ENCODE results near the gene DUSP15.

Gene DUSP15

DNA sequence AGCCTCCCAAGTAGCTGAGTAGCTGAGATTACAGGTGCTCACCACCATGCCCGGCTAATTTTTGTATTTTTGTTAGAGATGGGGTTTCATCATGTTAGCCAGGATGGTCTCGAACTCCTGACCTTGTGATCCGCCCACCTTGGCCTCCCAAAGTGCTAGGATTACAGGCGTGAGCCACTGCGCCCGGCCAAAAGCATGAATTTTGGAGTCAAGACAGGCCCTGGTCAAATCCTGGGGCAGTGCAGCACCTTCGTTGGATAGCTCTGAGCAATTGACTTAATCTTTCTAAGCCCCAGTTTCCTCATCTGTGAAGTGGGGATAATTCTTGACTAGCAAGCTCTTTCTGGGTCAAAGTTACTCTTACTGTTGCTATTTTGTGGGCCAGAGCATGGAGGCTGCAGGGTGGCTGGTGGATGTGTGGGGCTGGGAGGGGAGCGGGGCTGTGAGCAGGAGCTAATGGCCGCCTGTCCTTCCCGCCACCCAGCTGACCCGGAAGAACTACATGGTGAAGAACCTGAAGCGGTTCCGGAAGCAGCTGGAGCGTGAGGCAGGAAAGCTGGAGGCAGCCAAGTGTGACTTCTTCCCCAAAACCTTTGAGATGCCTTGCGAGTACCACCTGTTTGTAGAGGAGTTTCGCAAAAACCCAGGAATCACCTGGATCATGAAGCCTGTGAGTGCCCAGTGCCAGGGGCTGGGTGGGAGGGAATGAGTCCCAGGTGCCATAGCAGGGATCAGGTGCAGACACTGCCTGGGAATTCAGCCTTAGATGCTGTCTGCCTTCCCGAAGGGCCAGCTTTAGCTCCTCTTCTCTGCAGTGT, 39.1 kb upstream of the DUSP15 start:
- H3K36me3 ChIP-seq (ENCODE audit: insufficient read depth, low read length), result no peaks in the 10 kb centered on the region
- H3K4me1 ChIP-seq (ENCODE audit: control insufficient read depth, insufficient read depth, low read length, unreplicated experiment), result no peaks in the 10 kb centered on the region
- no peaks in the 10 kb centered on the region for H3K79me2 ChIP-seq (ENCODE audit: control insufficient read depth, insufficient read depth, low read length, unreplicated experiment)
- H3K4me3 ChIP-seq (ENCODE audit: low read depth, low read length), result no peak overlapping the region
- no peak overlapping the region for H2AFZ ChIP-seq (ENCODE audit: low read length, unreplicated experiment)
- no peak overlapping the region for H3K27ac ChIP-seq (ENCODE audit: low read depth, low read length)
- H3K27me3 ChIP-seq (ENCODE audit: insufficient read depth, low read length), result no peaks in the 10 kb centered on the region

DNA sequence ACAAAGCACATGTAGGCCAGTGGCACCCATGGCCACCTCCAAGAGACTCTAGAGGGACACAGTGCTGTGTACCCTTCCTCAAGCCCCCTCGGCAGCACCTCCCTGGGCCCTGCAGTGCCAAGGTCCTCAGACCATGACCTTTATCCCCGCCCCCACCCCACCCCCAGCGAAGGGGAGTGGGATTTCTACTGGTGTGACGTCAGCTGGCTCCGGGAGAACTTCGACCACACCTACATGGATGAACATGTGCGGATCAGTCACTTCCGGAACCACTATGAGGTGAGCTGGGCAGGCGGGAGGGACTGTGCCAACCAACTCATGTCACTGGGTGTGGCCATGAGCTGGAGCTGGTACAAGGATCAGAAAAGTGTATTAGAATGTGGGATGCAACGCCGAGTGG, 38.1 kb upstream of the DUSP15 start:
- Histone ChIP-seq H3K79me2 (ENCODE audit: control insufficient read depth, insufficient read depth, low read length, unreplicated experiment) (no peaks in the 10 kb centered on the region), H3K27ac (ENCODE audit: low read depth, low read length) (no peak overlapping the region), H3K4me3 (ENCODE audit: low read depth, low read length) (no peak overlapping the region), H2AFZ (ENCODE audit: low read length, unreplicated experiment) (no peak overlapping the region), H3K36me3 (ENCODE audit: insufficient read depth, low read length) (no peaks in the 10 kb centered on the region), H3K27me3 (ENCODE audit: insufficient read depth, low read length) (no peaks in the 10 kb centered on the region), H3K4me1 (ENCODE audit: control insufficient read depth, insufficient read depth, low read length, unreplicated experiment) (no peaks in the 10 kb centered on the region)

DNA sequence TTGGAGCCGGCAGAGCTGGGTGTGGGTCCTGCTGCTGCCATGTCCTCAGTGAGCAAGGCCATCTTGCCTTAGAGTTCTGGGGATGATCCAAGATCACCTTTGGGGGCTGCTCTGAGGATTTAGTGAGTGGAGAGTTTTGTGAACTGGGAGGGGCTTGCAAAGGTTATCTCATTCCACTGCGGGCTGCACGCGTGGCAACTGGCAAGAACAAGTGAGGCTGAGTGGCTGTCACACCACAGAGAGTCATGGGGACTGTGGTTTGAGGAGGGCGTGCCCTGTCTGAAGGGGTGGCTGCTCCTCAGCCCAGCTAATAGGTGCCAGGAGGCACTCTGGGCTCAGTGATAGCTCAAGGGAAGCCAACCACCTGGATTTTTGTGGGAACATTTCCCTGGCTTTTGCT, 37.7 kb upstream of the DUSP15 start:
- Histone ChIP-seq H3K4me3 (ENCODE audit: low read depth, low read length) (no peak overlapping the region), H3K79me2 (ENCODE audit: control insufficient read depth, insufficient read depth, low read length, unreplicated experiment) (no peaks in the 10 kb centered on the region), H2AFZ (ENCODE audit: low read length, unreplicated experiment) (no peak overlapping the region), H3K36me3 (ENCODE audit: insufficient read depth, low read length) (no peaks in the 10 kb centered on the region), H3K4me1 (ENCODE audit: control insufficient read depth, insufficient read depth, low read length, unreplicated experiment) (no peaks in the 10 kb centered on the region), H3K27ac (ENCODE audit: low read depth, low read length) (no peak overlapping the region), H3K27me3 (ENCODE audit: insufficient read depth, low read length) (no peaks in the 10 kb centered on the region)

DNA sequence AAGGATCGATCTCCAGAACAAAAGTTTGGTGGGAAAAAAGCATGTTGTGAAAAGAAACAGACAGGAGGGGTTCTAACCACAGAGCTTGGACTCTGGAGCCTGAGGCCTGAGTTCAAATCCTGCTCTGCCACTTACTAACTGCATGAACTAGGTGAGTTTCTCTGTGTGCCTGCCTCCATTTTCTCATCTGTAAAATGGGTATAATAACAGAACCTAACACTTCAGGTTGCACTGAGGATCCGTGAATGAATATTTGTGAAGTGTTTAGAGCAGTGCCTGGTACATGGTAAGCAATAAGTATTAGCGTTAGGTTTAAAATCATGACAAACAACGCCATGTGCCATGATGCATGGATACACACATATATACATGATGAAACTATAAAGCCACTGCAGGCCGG, 36.7 kb upstream of the DUSP15 start:
- Histone ChIP-seq H2AFZ (ENCODE audit: low read length, unreplicated experiment) (no peak overlapping the region), H3K27me3 (ENCODE audit: insufficient read depth, low read length) (no peaks in the 10 kb centered on the region), H3K36me3 (ENCODE audit: insufficient read depth, low read length) (no peaks in the 10 kb centered on the region), H3K4me1 (ENCODE audit: control insufficient read depth, insufficient read depth, low read length, unreplicated experiment) (no peaks in the 10 kb centered on the region), H3K79me2 (ENCODE audit: control insufficient read depth, insufficient read depth, low read length, unreplicated experiment) (no peaks in the 10 kb centered on the region), H3K4me3 (ENCODE audit: low read depth, low read length) (no peak overlapping the region), H3K27ac (ENCODE audit: low read depth, low read length) (no peak overlapping the region)

DNA sequence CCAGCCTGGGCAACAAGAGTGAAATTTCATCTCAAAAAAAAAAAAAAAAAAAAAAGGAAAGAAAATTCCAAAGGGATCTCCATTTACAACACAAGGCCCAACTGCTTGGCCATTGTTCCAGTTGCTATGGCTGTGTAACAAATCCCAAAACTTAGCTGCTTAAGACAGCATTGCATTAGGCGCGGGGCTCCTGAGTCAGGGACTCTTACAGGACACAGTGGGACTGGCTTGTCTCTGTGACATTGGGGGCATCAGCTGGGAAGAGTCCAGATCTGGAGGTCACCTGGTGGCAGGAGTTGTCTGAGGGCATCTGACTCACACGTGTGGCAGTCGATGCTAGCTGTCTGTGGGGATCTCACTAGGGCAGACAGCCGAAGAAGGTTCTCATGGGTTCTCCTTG, 35.7 kb upstream of the DUSP15 start:
- 0 out of 2 replicates have a peak, but pooled peaks cover 2% of the 10 kb centered on the region for H3K27me3 ChIP-seq (ENCODE audit: insufficient read depth, low read length)
- H3K36me3 ChIP-seq (ENCODE audit: insufficient read depth, low read length), result no peaks in the 10 kb centered on the region
- no peaks in the 10 kb centered on the region for H3K4me1 ChIP-seq (ENCODE audit: control insufficient read depth, insufficient read depth, low read length, unreplicated experiment)
- no peak overlapping the region for H3K4me3 ChIP-seq (ENCODE audit: low read depth, low read length)
- no peak overlapping the region for H2AFZ ChIP-seq (ENCODE audit: low read length, unreplicated experiment)
- H3K27ac ChIP-seq (ENCODE audit: low read depth, low read length), result no peak overlapping the region
- no peaks in the 10 kb centered on the region for H3K79me2 ChIP-seq (ENCODE audit: control insufficient read depth, insufficient read depth, low read length, unreplicated experiment)

DNA sequence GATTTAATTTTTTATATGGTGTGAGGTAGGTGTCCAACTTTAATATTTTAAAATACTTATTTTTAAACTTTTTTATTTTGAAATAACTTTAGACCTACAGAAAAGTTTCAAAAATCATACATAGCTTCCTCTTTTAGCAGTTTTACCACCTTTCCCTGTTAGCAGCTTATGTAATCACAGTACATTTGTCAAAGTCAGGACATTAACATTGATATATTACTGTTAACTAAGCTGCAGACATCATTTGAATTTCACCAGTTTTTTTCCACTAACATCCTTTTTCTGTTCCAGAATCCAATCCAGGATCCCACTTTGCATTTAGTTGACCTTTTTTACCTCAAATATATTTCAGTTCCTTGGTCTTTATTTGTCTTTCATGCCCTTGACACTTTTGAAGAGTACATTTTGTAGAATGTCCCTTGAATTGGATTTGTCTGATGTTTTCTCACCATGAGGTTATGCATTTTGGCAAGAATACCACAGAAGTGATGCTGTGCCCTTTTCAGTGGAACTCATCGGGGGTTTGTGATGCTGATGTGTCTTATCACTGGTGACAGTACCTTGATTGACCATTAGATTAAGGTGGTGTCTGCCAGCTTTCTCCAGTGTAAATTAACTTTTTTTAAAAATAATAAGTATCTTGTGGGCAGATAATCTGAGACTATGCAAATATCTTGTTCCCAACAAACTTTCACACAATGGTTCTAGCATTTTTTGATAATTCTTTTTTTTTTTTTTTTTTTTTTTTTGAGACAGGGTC, 33.5 kb upstream of the DUSP15 start:
- Histone ChIP-seq H3K4me1 (ENCODE audit: control insufficient read depth, insufficient read depth, low read length, unreplicated experiment) (no peaks in the 10 kb centered on the region), H3K36me3 (ENCODE audit: insufficient read depth, low read length) (no peaks in the 10 kb centered on the region), H3K79me2 (ENCODE audit: control insufficient read depth, insufficient read depth, low read length, unreplicated experiment) (no peaks in the 10 kb centered on the region), H3K27ac (ENCODE audit: low read depth, low read length) (no peak overlapping the region), H3K4me3 (ENCODE audit: low read depth, low read length) (no peak overlapping the region), H3K27me3 (ENCODE audit: insufficient read depth, low read length) (peaks cover 13% of the 10 kb centered on the region; the same call in 1 of the 2 replicates), H2AFZ (ENCODE audit: low read length, unreplicated experiment) (no peak overlapping the region)

DNA sequence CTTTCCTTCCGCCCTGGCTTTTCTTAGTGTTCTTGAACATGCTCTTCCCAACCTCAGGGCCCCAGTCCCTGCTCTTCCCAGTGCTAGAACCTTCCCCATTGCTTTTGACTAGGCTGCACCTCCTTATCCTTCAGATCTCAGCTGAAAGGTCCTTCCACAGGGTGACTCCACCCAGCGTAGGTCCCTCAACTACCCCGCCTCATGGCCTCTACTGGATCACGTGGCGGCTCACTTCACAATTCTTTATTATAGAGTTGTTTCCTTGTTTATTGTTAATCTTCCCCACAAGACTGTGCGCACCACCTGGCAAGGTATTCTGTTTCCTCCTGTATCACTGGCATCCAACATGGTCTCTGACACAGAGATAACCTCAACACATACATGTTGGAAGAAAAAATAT, 31.3 kb upstream of the DUSP15 start:
- no peaks in the 10 kb centered on the region for H3K4me1 ChIP-seq (ENCODE audit: control insufficient read depth, insufficient read depth, low read length, unreplicated experiment)
- H3K27me3 ChIP-seq (ENCODE audit: insufficient read depth, low read length), result peaks cover 13% of the 10 kb centered on the region; the same call in 1 of the 2 replicates
- H3K79me2 ChIP-seq (ENCODE audit: control insufficient read depth, insufficient read depth, low read length, unreplicated experiment), result no peaks in the 10 kb centered on the region
- no peaks in the 10 kb centered on the region for H3K36me3 ChIP-seq (ENCODE audit: insufficient read depth, low read length)
- H2AFZ ChIP-seq (ENCODE audit: low read length, unreplicated experiment), result no peak overlapping the region
- no peak overlapping the region for H3K27ac ChIP-seq (ENCODE audit: low read depth, low read length)
- H3K4me3 ChIP-seq (ENCODE audit: low read depth, low read length), result no peak overlapping the region

DNA sequence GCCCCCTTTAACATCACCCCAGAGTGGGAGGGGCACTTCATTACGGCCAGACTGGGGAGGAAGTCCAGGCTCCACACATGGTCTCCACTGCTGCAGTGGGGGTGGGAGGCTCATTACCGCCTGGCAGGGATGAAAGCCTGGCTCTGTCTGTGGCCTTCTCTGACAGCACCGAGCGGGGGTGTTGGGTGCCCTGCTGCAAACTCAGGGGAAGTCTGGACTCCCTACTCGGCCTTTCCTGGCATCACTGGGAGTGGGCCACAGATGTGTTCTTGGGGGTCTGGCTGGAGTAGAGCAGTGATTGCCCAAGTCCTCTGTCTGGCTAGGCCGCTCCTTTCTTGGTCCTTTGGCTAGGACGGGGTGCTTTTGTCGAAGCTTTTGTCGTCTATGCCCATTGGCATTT, 27.2 kb upstream of the DUSP15 start:
- H3K27ac ChIP-seq (ENCODE audit: low read depth, low read length), result no peak overlapping the region
- H2AFZ ChIP-seq (ENCODE audit: low read length, unreplicated experiment), result no peak overlapping the region
- H3K4me3 ChIP-seq (ENCODE audit: low read depth, low read length), result no peak overlapping the region
- H3K79me2 ChIP-seq (ENCODE audit: control insufficient read depth, insufficient read depth, low read length, unreplicated experiment), result no peaks in the 10 kb centered on the region
- no peaks in the 10 kb centered on the region for H3K36me3 ChIP-seq (ENCODE audit: insufficient read depth, low read length)
- peaks cover 13% of the 10 kb centered on the region; the same call in 1 of the 2 replicates for H3K27me3 ChIP-seq (ENCODE audit: insufficient read depth, low read length)
- H3K4me1 ChIP-seq (ENCODE audit: control insufficient read depth, insufficient read depth, low read length, unreplicated experiment), result no peaks in the 10 kb centered on the region

DNA sequence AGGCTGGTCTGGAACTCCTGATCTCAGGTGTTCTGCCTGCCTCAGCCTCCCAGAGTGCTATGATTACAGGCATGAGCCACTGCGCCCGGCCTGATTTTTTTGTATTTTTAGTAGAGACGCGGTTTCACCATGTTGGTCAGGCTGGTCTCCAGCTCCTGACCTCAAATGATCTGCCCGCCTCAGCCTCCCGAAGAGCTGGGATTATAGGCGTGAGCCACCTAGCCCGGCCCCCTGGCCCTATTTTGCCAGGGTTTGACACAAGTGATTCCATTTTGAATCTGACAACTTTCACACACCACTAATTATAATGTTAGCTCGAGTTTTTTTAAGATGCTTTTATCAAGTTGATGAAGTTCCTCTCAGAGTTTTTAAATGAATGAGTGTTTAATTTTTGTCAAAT, 25.7 kb upstream of the DUSP15 start:
- Histone ChIP-seq H3K27ac (ENCODE audit: low read depth, low read length) (no peak overlapping the region), H3K36me3 (ENCODE audit: insufficient read depth, low read length) (no peaks in the 10 kb centered on the region), H3K4me1 (ENCODE audit: control insufficient read depth, insufficient read depth, low read length, unreplicated experiment) (no peaks in the 10 kb centered on the region), H3K4me3 (ENCODE audit: low read depth, low read length) (no peak overlapping the region), H2AFZ (ENCODE audit: low read length, unreplicated experiment) (no peak overlapping the region), H3K27me3 (ENCODE audit: insufficient read depth, low read length) (peaks cover 13% of the 10 kb centered on the region; the same call in 1 of the 2 replicates), H3K79me2 (ENCODE audit: control insufficient read depth, insufficient read depth, low read length, unreplicated experiment) (no peaks in the 10 kb centered on the region)

DNA sequence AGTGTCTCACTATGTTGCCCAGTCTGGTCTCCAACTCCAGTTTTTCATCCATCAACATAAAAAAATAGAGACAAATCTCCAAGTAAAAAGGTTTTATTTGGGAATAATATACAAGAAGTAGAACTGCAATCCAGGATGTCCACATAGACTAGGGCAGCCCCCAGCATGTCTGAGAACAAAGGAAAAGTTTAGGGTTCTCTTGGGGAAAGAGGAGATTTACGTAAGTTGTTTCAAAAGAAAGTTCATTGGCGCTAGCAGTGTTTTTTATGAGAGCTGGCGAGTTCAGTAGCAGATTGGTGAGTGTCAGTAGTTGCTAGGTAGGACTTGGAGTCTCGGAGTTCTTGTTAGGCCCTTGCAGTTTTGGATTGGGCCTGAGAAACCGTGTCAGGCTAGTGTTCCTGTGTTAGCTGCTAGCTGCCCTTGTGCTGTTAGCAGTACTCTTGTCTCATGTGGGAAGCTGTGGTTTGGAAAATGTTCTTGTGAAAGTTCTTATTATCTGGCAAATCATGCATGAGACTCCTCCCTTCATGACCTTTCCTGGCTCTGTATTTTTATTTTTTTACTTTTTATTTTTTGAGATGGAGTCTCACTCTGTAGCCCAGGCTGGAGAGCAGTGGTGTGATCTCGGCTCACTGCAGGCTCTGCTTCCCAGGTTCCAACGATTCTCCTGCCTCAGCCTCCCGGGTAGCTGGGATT, 24.8 kb upstream of the DUSP15 start:
- no peaks in the 10 kb centered on the region for H3K4me1 ChIP-seq (ENCODE audit: control insufficient read depth, insufficient read depth, low read length, unreplicated experiment)
- H3K27ac ChIP-seq (ENCODE audit: low read depth, low read length), result no peak overlapping the region
- H3K4me3 ChIP-seq (ENCODE audit: low read depth, low read length), result no peak overlapping the region
- peaks cover 11% of the 10 kb centered on the region; the same call in 1 of the 2 replicates for H3K27me3 ChIP-seq (ENCODE audit: insufficient read depth, low read length)
- no peaks in the 10 kb centered on the region for H3K36me3 ChIP-seq (ENCODE audit: insufficient read depth, low read length)
- H3K79me2 ChIP-seq (ENCODE audit: control insufficient read depth, insufficient read depth, low read length, unreplicated experiment), result no peaks in the 10 kb centered on the region
- no peak overlapping the region for H2AFZ ChIP-seq (ENCODE audit: low read length, unreplicated experiment)
